Medulla oblongata (tissue), 1 donor: Measurements from ENCODE around the gene DENND1A.
"Not testable (repeated sequence)": the region's sequence is repeated elsewhere in the genome, so short reads cannot be mapped to it uniquely, and the experiment has no call there.

Source experiments
- DNase-seq: peaks from one replicate; pipeline ENCODE4 v3.0.0-alpha.2; 2015; ENCODE audit errors: extremely low spot score

DENND1A gene

GRCh38 chr9:123923377-123923776 is 6.5 kb downstream of the DENND1A start:
- DNase-seq = no peak

GRCh38 chr9:123922911-123923310 is 7.0 kb downstream of the DENND1A start:
- no peak for DNase-seq

GRCh38 chr9:123922431-123922830 is 7.5 kb downstream of the DENND1A start:
- DNase-seq = no peak

GRCh38 chr9:123914517-123915196 is 15.3 kb downstream of the DENND1A start:
- no peak for DNase-seq

- no peak for DNase-seq
Measured at GRCh38 chr9:123912167-123912897, 17.6 kb downstream of the DENND1A start.

- no peak for DNase-seq
Measured at GRCh38 chr9:123911024-123911423, 18.9 kb downstream of the DENND1A start.

- not testable (repeated sequence) for DNase-seq
Measured at GRCh38 chr9:123909192-123909591, 20.7 kb downstream of the DENND1A start.

- DNase-seq = not testable (repeated sequence)
Measured at GRCh38 chr9:123903550-123903949, 26.4 kb downstream of the DENND1A start.

GRCh38 chr9:123894822-123895221 is 35.1 kb downstream of the DENND1A start:
- no peak for DNase-seq

GRCh38 chr9:123893831-123894460 is 36.0 kb downstream of the DENND1A start:
- DNase-seq = no peak

GRCh38 chr9:123893115-123893514 is 36.8 kb downstream of the DENND1A start:
- no peak for DNase-seq

- DNase-seq = no peak
Measured at GRCh38 chr9:123887837-123888236, 42.1 kb downstream of the DENND1A start.

- DNase-seq = not testable (repeated sequence)
Measured at GRCh38 chr9:123885834-123886233, 44.1 kb downstream of the DENND1A start.

GRCh38 chr9:123883634-123884033 is 46.3 kb downstream of the DENND1A start:
- DNase-seq = no peak

- no peak for DNase-seq
Measured at GRCh38 chr9:123881604-123882003, 48.3 kb downstream of the DENND1A start.

GRCh38 chr9:123880420-123880819 is 49.5 kb downstream of the DENND1A start:
- no peak for DNase-seq

- DNase-seq = no peak
Measured at GRCh38 chr9:123876750-123877149, 53.2 kb downstream of the DENND1A start.

- no peak for DNase-seq
Measured at GRCh38 chr9:123872710-123873109, 57.2 kb downstream of the DENND1A start.

- DNase-seq = peak; percentile 82
Measured at GRCh38 chr9:123871781-123872180, 58.1 kb downstream of the DENND1A start.

- peak; percentile 15 for DNase-seq
Measured at GRCh38 chr9:123868002-123868401, 61.9 kb downstream of the DENND1A start.

- DNase-seq = peak; percentile 61
Measured at GRCh38 chr9:123867034-123867433, 62.9 kb downstream of the DENND1A start.

- no peak for DNase-seq
Measured at GRCh38 chr9:123866497-123866896, 63.4 kb downstream of the DENND1A start.
